ENCODE measurements around the gene DAP.

Gene DAP

GRCh38 chr5:10686890-10687289 is 74.1 kb downstream of the DAP start:
- no peak for DNase-seq

GRCh38 chr5:10685115-10685521 is 75.9 kb downstream of the DAP start:
- no peak for DNase-seq

- DNase-seq: no peak
Observed at GRCh38 chr5:10684303-10685086, 76.5 kb downstream of the DAP start.

- no peak for DNase-seq
Observed at GRCh38 chr5:10682801-10683525, 78.1 kb downstream of the DAP start.

DNA sequence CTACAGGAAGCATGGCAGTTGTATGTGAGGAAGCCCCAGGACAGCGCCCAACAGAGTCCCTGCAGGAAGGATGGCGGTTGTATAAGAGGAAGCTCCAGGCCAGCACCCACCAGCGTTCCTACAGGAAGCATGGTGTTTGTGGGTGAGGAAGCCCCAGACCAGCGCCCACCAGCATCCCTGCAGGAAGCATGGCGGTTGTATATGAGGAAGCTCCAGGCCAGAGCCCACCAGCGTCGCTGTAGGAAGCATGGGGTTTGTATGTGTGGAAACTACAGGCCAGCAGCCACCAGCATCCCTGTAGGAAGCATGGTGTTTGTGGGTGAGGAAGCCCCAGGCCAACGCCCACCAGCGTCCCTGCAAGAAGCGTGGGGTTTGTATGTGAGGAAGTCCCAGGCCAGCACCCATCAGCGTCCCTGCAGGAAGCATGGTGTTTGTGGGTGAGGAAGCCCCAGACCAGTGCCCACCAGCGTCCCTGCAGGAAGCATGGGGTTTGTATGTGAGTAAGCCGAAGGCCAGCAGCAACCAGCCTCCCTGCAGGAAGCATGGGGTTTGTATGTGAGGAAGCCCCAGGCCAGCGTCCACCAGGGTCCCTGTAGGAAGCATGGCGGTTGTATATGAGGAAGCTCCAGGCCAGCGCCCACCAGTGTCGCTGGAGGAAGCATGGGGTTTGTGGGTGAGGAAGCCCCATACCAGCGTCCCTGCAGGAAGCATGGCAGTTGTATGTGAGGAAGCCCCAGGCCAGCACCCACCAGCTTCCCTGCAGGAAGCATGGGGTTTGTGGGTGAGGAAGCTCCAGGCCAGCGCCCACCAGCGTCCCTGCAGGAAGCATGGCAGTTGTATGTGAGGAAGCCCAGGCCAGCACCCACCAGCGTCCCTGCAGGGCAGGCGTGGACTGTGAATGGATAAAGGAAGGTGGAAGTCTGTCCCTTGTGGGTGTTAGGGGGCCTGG is 79.0 kb downstream of the DAP start:
- no peak for DNase-seq

DNA sequence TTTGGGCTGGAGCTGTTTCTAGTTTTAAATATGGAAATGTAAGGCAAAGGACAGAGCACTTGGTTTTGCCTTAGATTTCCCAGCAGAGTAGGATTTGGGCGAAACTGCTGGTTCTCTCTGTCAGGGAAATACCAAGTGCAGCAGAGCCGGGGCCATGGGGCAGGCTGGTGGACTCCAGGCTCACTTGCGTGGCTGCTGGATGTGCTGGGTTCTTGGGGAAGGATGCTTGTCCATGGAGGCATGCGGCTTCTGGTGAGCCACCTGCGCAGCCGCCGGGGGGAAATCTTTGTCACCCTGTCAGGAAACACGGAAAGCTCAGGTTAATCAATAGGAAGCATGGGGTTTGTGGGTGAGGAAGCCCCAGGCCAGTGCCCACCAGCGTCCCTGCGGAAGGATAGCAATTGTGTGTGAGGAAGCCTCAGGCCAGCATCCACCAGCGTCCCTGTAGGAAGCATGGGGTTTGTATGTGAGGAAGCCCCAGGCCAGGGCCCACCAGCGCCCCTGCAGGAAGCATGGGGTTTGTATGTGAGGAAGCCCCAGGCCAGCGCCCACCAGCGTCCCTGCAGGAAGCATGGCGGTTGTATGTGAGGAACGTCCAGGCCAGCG is 80.1 kb downstream of the DAP start:
- DNase-seq: no peak

- DNase-seq: no peak
Observed at GRCh38 chr5:10679336-10679988, 81.6 kb downstream of the DAP start.

DNA sequence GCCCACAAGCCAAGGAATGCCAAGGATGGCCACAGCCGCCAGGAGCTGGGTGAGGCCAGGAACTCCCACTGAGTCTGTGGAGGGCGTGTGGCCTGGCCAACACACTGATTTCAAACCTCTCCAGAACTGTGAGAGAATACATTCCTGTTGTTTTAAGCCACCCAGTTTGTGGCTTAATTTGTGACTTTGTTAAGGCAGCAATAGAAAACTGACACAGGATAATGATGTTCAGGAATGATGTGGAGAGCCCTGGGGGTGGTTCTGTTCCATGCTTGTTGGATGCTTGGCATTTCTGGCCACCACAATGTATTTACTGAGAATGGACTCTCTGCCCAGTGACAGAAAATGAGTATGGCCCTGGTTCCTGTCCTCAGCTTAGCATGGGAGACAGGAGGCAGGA is 82.8 kb downstream of the DAP start:
- no peak for DNase-seq

DNA sequence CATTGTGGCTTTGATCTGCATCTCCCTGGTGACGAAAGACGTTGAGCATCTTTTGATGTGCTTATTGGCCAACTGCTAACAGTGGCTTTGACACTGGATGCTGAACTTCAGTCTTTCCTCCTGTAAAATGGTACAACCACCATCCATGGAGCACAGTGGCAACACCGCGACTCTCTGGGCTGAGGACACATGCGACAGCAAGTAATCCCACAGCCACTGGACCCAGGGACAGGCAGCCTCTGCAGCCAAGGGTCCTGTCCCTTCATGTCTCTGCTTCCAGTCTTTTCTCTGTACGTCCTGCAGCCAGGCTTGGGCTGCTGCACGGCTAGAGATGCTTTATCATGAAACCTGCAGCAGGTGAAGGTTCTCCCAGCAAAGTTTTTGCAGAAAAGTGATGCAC is 83.5 kb downstream of the DAP start:
- DNase-seq: no peak

GRCh38 chr5:10676946-10677345 is 84.1 kb downstream of the DAP start:
- DNase-seq: no peak

- no peak for DNase-seq
Observed at GRCh38 chr5:10676224-10676623, 84.8 kb downstream of the DAP start.

DNA sequence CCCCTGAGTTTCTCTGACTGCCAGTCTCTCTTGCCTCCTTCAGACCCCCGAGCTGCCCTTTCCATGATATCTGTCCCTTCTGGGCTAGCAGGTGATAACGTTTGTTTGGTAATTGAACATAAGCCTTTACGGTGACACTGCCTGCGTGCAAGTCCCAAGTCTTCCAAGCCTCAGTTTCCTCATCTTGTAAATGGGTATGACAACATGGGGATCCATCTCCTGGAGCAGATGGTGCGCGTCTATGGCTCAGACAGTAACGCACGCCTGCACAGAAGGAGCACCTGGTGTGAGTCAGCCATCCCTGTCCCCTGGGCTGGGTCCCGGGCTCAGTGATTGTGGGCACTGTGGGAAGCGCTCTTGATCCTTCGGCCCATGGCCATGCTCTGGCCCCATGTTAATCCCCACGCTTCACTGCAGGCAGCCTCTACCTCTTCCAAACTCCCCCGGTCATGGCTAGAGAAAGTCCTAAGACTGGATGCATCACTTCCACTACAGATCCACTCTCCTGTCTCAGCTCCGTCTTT is 85.8 kb downstream of the DAP start:
- no peak for DNase-seq

GRCh38 chr5:10674582-10674981 is 86.5 kb downstream of the DAP start:
- DNase-seq: no peak

- DNase-seq: no peak
Observed at GRCh38 chr5:10674096-10674495, 86.9 kb downstream of the DAP start.

DNA sequence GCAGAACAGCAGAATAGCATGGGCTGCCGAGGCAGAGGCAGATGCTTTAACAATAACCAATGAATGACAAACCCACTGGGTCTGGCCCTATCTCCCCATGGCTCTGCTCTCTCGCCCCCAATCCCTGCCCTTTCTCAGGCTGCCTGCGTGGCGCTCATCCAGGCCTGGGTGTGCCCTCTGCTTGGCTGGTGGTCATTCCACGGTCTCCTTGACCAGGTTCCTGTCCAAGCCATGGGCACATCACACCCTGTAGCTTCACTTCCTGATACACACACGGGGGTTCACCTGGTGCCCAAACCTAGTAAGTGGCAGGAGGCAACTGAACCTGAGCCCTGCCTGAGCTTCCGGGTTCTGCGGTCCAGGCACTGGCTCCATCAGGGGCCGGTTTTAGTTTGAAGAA is 87.6 kb downstream of the DAP start:
- DNase-seq: no peak

DNA sequence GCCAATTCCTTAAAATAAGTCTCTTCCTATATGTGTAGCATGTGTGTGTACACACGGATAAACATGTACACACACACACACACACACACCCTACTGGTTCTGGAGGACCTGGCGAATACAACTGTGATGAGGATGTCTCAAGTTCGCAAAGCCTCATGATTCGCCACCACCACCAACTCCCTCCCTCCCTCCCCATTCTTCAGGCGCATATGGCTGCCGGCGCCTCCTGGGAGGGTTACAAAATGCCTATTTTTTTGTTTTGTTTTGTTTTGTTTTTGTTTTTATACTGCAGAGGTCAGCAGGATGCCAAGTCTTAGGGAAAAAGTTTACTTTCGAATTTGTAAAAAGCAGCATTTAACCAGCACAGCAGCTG is 88.0 kb downstream of the DAP start:
- no peak for DNase-seq

GRCh38 chr5:10672146-10673016 is 88.7 kb downstream of the DAP start:
- no peak for DNase-seq

DNA sequence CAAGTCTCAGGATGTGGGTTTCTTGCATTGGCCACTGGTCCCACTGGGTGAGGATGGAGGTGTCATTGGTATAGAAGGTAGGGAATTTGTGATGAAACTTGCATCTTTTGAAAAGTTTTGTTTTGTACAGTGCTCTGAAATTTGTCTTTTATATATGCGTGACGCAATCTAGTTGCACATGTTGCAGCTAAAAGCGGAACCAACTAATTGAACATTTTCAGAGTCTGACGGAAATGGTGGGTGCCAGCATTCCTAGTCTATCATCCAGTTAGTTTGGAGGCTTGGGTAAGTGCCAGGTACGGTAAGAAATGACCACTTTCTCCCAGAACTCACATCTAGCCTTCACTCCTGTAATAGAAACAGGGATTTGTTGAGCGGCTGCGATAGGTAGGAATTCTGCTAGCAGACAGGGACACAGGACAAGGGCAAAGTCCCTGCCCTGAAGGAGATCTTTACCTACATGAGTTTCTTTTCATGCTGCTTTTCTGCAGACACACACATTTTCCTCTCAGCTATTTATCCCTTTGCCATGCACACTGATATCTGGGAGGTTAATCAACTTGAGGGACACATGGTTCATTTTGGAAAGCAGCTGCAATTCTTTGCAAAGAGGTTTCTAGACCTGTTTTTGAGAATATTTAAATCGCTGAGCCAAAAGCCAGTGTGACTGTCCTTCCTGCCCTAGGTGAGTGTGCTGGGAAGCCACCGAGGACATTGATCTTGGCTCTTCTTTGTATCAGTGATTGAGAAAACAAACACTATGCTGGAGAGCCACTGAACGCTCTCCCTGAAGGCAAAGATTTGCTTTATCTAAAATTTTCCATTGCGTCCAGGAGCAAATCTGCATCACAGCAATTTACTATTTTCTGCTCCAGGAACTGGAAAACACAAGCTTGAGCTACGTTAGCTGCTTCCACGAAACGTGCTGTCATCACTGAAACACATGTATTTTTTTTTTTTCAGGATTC is 89.7 kb downstream of the DAP start:
- no peak for DNase-seq

- no peak for DNase-seq
Observed at GRCh38 chr5:10669983-10670382, 91.1 kb downstream of the DAP start.

- no peak for DNase-seq
Observed at GRCh38 chr5:10668697-10669096, 92.3 kb downstream of the DAP start.
